Activated T-cell treated with anti-CD3 and anti-CD28 coated beads, Interleukin-2, amount 50 U/mL, for 24 hours (primary cell): ENCODE measurements around the gene FBXO15.

Experiments
- DNase-seq: peaks from one replicate; pipeline ENCODE4 v3.0.0-alpha.2; 2020
- H3K27ac Mint-ChIP-seq: 2 replicates; pipeline ENCODE4 v1.8.0; 2020; ENCODE audit warnings: mild to moderate bottlenecking, mixed read lengths
- H3K27me3 Mint-ChIP-seq: 2 replicates; pipeline ENCODE4 v1.8.0; 2020; ENCODE audit warnings: mixed read lengths
- H3K36me3 Mint-ChIP-seq: 2 replicates; pipeline ENCODE4 v1.8.0; 2020; ENCODE audit warnings: low read depth, mixed read lengths
- H3K4me1 Mint-ChIP-seq: 2 replicates; pipeline ENCODE4 v1.8.0; 2020; ENCODE audit warnings: low read depth, mixed read lengths
- H3K4me3 Mint-ChIP-seq: 2 replicates; pipeline ENCODE4 v1.8.0; 2020; ENCODE audit warnings: mild to moderate bottlenecking, moderate library complexity, mixed read lengths
- H3K9me3 Mint-ChIP-seq: 2 replicates; pipeline ENCODE4 v1.8.0; 2020; ENCODE audit warnings: mixed read lengths

Gene FBXO15

DNA sequence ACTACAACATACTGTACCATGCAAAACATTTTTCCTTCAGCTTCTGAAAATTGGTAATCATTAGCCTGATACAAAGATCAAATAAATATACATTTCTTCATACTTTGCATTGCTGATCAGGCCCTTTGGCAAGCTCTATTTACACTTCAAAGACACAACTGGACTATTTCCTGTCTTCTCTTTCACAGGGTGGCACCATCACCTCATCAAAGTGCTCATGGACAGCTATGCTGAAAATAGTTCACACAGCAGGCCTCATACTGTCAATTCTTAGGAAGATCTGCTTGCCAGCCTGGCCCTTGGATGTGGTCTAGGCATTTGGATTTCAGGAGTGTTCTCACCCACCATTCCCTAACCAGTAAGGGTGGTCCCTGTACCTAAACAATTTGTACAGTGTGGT lies 33.9 kb downstream of the FBXO15 start:
- H3K4me1 Mint-ChIP-seq, result peaks cover 7% of the 10 kb centered on the region
- no peak for DNase-seq
- no peak overlapping the region for H3K27ac Mint-ChIP-seq
- no peaks in the 10 kb centered on the region for H3K27me3 Mint-ChIP-seq
- H3K36me3 Mint-ChIP-seq, result peaks cover 4% of the 10 kb centered on the region
- peaks cover 17% of the 10 kb centered on the region for H3K9me3 Mint-ChIP-seq
- no peak overlapping the region for H3K4me3 Mint-ChIP-seq

DNA sequence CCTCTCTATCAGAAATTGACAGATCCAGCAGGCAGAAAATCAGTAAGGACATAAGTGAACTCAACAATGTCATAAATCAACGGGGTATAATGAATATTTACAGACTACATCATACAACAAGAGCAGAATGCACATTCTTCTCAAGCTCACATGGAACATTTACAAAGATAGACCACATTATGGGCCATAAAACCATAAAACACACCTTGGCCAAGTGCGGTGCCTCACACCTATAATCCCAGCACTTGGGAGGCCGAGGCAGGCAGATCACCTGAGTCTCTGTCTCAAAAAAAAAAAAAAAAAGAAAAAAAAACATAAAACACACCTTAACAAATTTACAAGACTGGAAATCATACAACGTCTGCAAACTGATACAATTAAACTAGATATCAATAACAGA lies 36.7 kb downstream of the FBXO15 start:
- Mint-ChIP-seq H3K27ac (no peak overlapping the region), H3K36me3 (peaks cover 6% of the 10 kb centered on the region), H3K27me3 (no peaks in the 10 kb centered on the region), H3K4me1 (peaks cover 18% of the 10 kb centered on the region), H3K9me3 (peaks cover 29% of the 10 kb centered on the region), H3K4me3 (no peak overlapping the region)
- DNase-seq, result no peak

DNA sequence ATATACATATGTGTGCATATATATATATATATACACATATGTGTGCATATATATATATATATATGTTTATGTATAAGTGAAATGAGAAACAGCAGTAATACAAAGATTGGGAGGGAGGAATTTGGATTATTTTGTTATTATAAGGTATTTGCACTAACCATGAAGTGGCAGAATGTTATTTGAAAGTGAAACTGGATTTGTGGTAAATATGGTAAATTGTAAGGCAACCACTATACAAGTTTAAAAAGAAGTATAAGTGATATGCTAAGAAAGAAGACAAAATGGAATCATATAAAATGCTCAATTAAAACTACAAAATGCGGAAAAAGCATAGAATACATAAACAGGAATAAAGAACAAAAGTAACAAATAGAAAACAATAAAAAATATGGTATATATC lies 37.5 kb downstream of the FBXO15 start:
- peaks cover 6% of the 10 kb centered on the region for H3K36me3 Mint-ChIP-seq
- peaks cover 18% of the 10 kb centered on the region for H3K4me1 Mint-ChIP-seq
- peaks cover 29% of the 10 kb centered on the region for H3K9me3 Mint-ChIP-seq
- H3K4me3 Mint-ChIP-seq, result no peak overlapping the region
- H3K27me3 Mint-ChIP-seq, result no peaks in the 10 kb centered on the region
- DNase-seq, result no peak
- H3K27ac Mint-ChIP-seq, result no peak overlapping the region

DNA sequence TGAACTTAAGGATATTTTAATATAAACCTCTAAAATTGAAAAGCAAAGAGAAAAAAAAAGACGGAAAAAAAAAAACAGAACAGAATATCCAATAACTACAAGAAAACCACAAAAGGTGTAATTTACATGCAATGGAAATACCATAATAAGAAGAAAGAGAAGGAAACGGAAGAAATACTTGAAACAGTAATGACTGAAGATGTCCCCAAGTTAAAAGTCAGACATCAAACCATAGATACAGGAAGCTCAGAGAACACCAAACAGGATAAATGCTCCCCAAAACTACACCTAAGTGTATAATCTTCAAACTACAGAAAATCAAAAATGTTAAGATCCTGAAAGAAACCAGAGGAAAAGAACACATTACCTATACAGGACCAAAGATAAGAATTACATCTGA lies 39.2 kb downstream of the FBXO15 start:
- Mint-ChIP-seq H3K27ac (no peak overlapping the region), H3K4me1 (peaks cover 14% of the 10 kb centered on the region), H3K9me3 (peaks cover 32% of the 10 kb centered on the region), H3K36me3 (peaks cover 6% of the 10 kb centered on the region), H3K27me3 (no peaks in the 10 kb centered on the region), H3K4me3 (no peak overlapping the region)
- DNase-seq, result no peak

DNA sequence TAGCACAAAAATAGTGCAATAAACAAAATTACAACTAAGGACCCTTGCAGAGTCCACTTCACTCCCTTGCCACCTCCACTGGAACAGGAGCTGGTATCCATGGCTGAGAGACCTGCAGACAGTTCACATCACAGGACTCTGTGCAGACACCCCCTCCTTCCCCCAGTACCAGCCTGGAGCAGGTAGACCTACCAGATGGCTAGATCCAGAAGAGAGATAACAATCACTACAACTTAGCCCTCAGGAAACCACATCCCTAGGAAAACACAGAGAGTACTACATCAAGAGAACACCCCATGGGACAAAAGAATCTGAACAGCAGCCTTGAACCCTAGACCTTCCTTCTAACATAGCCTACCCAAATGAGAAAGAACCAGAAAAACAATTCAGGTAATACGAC lies 49.8 kb downstream of the FBXO15 start:
- Mint-ChIP-seq H3K27me3 (peaks cover 9% of the 10 kb centered on the region), H3K36me3 (no peaks in the 10 kb centered on the region), H3K4me1 (no peaks in the 10 kb centered on the region), H3K9me3 (peaks cover 17% of the 10 kb centered on the region), H3K27ac (no peak overlapping the region), H3K4me3 (no peak overlapping the region)
- no peak for DNase-seq

DNA sequence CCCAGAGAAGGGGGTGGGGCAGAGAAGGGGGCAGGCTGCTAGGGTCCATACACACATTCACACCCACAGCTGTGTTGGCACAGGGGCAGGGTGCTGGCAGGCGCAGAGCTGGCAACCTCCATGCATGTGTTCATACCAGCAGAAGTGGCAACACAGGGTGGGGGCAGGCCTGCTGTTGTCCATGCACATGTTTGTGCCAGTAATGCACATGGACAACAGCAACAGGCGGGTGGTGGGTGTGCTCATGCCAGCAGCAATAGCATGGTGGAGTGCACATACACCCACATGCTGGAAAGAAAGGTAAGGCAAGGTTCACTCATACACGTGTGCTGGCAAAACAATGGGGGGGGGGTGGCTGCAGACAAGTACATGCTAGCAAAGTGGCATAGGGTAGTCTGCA lies 54.7 kb downstream of the FBXO15 start:
- peaks cover 7% of the 10 kb centered on the region for H3K9me3 Mint-ChIP-seq
- H3K27ac Mint-ChIP-seq, result no peak overlapping the region
- no peaks in the 10 kb centered on the region for H3K36me3 Mint-ChIP-seq
- no peaks in the 10 kb centered on the region for H3K4me1 Mint-ChIP-seq
- DNase-seq, result no peak
- H3K4me3 Mint-ChIP-seq, result no peak overlapping the region
- H3K27me3 Mint-ChIP-seq, result peaks cover 21% of the 10 kb centered on the region

DNA sequence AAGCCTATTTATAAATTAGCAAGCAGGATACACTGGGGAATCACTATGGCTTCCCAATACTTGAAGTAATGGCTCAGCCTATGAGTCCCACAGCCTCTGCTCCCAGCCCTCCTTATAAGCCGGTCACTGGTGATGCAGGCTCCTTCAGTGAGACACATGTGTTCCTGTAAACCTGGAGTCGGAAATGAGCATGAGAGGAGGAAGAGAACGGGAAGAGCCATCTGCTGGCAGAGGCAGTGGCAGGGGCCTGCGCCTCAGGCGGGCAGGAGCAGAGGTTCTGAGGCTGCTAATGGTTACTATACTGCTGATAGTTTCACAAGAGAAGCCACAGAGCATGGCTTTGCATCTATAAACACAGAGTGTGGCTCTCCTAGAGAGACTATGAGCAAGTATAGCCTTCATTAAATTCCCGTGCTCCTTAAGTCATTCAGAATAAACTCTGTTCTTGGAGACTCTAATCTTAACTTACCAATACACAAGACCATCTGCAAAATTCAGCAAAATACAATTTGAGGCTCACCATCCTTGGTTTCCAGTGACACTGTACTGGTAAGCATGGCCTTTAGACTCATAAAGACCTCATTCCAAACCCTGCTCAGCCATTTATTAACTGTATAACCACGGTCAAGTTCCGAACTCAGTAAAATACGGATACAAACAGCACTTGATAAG lies 63.3 kb downstream of the FBXO15 start:
- no peak overlapping the region for H3K4me3 Mint-ChIP-seq
- no peaks in the 10 kb centered on the region for H3K36me3 Mint-ChIP-seq
- no peak overlapping the region for H3K27ac Mint-ChIP-seq
- peaks cover 4% of the 10 kb centered on the region for H3K9me3 Mint-ChIP-seq
- H3K27me3 Mint-ChIP-seq, result no peaks in the 10 kb centered on the region
- peaks cover 21% of the 10 kb centered on the region for H3K4me1 Mint-ChIP-seq
- DNase-seq, result no peak

DNA sequence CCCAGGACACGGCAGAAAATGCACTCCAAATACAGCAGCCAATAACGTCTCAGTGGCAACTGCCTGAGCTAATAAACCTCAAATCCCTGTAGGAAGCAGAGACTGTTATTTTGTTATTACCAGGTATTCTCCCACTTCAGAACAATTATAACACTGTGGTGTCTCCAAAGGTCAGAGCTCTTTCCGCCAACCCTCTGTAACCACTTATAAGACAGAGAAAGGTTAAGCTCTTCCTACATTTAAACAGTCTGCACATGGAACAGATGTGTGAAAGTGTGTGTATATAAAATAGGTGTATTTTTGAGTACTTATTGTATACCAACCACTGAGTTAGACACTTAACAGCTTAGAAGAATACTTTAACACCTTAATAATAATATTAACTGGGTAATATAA lies 64.1 kb downstream of the FBXO15 start:
- peak overlapping the region; percentile 21 for H3K4me3 Mint-ChIP-seq
- H3K9me3 Mint-ChIP-seq, result no peaks in the 10 kb centered on the region
- peaks cover 21% of the 10 kb centered on the region for H3K4me1 Mint-ChIP-seq
- DNase-seq, result no peak
- no peaks in the 10 kb centered on the region for H3K27me3 Mint-ChIP-seq
- H3K27ac Mint-ChIP-seq, result peak overlapping the region; percentile 87
- H3K36me3 Mint-ChIP-seq, result no peaks in the 10 kb centered on the region

DNA sequence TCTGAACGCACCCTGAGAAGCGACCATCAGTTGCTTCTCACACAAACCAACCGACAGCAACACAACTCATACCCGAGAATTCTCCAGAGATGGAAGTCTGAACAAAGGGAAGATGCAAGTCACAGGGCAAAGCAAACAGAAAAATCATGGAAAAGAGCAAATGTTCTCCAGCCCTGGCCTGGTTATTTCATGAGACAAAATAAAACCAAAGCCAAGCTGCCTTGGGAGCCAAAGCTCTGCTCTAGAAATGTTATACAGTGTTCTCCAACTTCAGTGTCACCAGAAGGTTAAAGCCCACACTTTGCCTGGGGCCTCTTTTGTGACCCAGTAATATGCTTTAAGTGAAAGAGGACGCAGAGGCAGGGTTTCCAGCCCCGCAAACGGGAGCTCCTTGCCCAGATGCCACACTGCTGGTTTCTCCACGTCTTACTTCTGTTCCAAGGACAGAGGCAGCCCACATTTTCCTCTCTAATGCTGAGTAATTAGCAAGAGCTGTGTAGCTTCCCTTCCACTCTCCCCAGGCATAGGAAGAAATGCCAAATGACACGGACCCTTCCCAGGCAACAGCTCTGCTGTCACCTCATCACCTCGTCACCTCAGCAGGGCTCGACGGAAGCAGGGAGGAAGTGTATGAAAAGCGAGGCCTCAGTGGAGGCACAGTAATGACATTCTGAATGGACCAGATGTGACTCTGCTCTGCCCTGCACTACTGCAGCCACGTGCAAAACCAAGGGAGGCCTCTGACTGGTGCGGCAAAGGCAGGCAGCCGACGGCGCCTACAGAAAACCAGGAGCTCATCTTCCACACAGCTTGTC lies 64.7 kb downstream of the FBXO15 start:
- peak overlapping the region; percentile 87 for H3K27ac Mint-ChIP-seq
- H3K27me3 Mint-ChIP-seq, result no peaks in the 10 kb centered on the region
- peaks cover 21% of the 10 kb centered on the region for H3K4me1 Mint-ChIP-seq
- H3K9me3 Mint-ChIP-seq, result no peaks in the 10 kb centered on the region
- DNase-seq, result peak; percentile 62
- H3K36me3 Mint-ChIP-seq, result no peaks in the 10 kb centered on the region
- peak overlapping the region; percentile 53 for H3K4me3 Mint-ChIP-seq

DNA sequence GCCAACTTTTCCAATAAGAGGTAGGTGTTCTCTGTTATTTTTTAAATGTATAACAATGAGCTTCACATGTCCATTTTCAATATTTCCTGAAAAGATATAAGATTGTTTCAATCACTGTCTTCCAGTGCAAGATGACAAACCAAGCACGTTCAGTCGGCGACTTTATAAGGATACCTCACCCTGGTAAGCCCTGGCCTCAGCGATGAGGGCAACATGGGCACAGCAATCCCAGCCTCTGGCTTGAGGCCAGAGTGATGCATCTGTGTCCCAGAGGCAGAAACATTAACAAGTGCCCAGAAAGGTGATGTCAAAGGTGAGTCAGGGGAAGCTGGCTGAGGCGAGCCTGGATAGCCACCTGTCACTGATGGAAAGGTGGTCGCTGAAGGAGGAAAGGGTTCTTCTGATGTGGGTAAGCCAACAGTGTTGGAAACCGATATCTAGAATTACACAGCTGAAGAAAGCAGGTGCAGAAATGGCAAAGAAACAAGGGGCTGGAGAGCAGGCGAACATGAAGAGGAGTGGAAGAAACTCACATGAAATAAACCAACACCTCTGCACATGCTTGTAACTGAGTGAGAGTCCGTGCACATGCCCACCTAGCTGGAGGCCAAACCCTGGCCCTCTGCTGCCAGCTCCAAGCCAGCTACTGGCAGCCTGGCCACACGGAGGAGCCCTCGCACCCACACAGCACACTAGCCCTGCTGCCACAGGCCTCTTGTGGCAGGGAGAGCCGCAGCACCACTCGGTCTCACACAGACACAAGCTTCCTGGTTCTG lies 65.5 kb downstream of the FBXO15 start:
- Mint-ChIP-seq H3K4me3 (peak overlapping the region; percentile 53), H3K27me3 (no peaks in the 10 kb centered on the region), H3K4me1 (peaks cover 21% of the 10 kb centered on the region), H3K36me3 (no peaks in the 10 kb centered on the region), H3K27ac (peak overlapping the region; percentile 87), H3K9me3 (no peaks in the 10 kb centered on the region)
- peak; percentile 74 for DNase-seq

DNA sequence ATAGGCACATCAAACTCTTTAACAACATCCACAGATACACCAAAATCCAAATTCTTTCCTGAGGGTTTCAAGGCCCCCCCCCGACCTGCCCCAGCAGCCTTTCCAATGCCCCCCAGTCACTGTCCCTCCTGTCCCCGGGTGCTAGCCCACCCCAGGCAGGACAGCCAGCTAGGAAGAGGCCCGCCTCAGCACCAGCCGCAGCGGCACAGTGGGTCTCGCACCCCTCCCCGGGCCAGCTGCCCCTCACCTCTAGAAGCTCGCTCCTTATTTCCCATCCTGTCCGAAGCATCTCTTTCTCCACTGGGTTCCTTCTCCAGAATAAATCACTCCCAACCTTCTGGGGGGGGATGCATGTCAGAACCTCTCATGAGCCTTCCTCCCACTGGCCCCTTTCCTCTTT lies 69.4 kb downstream of the FBXO15 start:
- H3K27me3 Mint-ChIP-seq, result no peaks in the 10 kb centered on the region
- no peaks in the 10 kb centered on the region for H3K9me3 Mint-ChIP-seq
- H3K4me3 Mint-ChIP-seq, result no peak overlapping the region
- peaks cover 14% of the 10 kb centered on the region for H3K4me1 Mint-ChIP-seq
- no peaks in the 10 kb centered on the region for H3K36me3 Mint-ChIP-seq
- DNase-seq, result no peak
- no peak overlapping the region for H3K27ac Mint-ChIP-seq

DNA sequence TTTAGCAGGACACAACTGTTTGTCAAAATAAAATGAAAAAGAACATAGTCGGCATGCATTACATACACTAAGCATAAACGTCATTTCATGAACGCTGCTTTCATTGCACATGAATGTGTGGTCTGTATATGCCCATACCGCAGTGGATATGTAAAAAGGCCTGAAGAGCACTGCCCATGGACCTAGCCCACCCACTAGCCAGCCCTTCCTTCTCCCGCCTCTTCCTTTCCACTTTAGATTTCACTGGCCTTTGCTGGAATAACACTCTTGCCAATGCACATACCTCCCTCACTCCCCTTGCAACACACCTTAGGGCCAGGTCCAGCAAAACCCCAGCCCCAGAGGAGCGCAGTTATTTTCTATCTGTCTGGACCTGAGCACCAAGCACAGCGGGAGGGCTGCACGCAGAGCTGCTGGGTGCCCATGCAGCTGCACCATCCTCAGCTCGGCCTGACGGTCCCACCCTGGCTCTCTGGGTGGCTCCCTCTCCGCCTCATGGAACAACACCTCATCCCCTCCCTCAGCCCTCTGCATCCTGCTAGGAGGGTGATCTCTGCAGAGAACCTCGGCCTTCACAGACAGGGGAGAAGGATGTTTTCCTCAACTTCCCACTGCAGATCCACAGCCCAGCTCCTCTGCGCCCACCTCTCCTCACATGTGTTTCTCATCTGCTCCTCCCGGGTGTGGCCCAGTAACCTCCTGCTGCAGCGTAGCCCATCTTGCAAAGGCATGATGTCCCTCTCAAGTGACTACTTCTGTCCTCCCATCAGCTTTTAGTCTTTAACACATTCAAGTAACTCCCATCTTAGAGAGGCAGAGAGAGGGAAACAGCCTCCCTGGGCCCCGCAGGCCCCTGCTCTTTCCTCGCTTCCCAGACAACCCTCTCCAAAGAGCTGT lies 72.7 kb downstream of the FBXO15 start:
- H3K27ac Mint-ChIP-seq, result no peak overlapping the region
- no peak overlapping the region for H3K4me3 Mint-ChIP-seq
- no peaks in the 10 kb centered on the region for H3K4me1 Mint-ChIP-seq
- H3K27me3 Mint-ChIP-seq, result no peaks in the 10 kb centered on the region
- H3K36me3 Mint-ChIP-seq, result no peaks in the 10 kb centered on the region
- H3K9me3 Mint-ChIP-seq, result no peaks in the 10 kb centered on the region
- DNase-seq, result no peak

DNA sequence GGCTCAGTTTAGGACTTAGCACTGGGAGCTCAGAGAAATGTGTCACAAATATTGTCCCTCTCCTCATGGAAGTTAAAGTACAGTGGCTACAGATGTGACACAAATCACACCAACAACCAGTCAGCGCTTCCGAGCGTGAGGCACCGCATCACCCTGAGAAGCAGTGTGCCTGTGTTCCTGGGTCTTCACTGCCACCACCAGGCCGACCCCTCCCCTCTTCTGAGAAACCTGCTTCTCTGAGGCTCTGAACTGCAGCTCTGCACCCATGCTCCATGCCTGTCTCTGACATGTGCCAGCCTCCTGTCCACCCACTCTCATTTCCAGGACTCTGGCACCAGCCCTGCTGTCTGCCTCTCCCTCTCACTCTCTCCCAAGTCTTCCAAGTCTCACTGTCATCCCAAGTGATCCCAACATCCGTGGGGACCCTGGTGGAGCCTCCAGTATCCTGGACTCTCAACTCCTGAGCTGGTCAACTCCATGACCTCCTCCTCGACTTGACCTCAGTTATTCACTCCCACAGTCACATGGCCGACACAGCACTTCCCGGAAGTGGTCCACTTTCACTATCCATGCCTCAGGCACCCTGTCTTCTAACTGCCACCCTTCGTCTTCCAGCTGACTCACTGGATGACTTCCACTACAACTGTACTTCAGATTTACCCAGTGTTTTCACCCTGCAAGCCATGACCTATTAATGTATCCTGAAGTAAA lies 73.5 kb downstream of the FBXO15 start:
- H3K4me3 Mint-ChIP-seq, result no peak overlapping the region
- H3K27me3 Mint-ChIP-seq, result no peaks in the 10 kb centered on the region
- no peaks in the 10 kb centered on the region for H3K9me3 Mint-ChIP-seq
- no peaks in the 10 kb centered on the region for H3K4me1 Mint-ChIP-seq
- no peak overlapping the region for H3K27ac Mint-ChIP-seq
- no peak for DNase-seq
- H3K36me3 Mint-ChIP-seq, result no peaks in the 10 kb centered on the region
